Brain microvascular endothelial cell (primary cell): Measurements from ENCODE around the gene CCNJ.

Experiments used
- DNase-seq: peaks from one replicate; pipeline ENCODE4 v3.0.0-alpha.2; 2020
- H3K27ac ChIP-seq: fragments of 250-450 bp; sonication (Bioruptor Pico); 2 replicates; pipeline ENCODE4 v1.5.1; 2020; ENCODE audit warnings: mild to moderate bottlenecking, moderate library complexity
- H3K27me3 ChIP-seq: fragments of 250-450 bp; sonication (Bioruptor Pico); replicated peaks from 2 replicates; pipeline ENCODE4 v1.5.1; 2020; ENCODE audit warnings: mild to moderate bottlenecking
- H3K36me3 ChIP-seq: fragments of 250-450 bp; sonication (Bioruptor Pico); replicated peaks from 2 replicates; pipeline ENCODE4 v1.5.1; 2020; ENCODE audit warnings: mild to moderate bottlenecking
- H3K4me3 ChIP-seq: 2 replicates; pipeline ENCODE4 v1.5.1; 2011; ENCODE audit warnings: low read depth, mild to moderate bottlenecking, control low read depth, low read length, moderate library complexity
- in situ Hi-C: cut with HindIII; loops from 2 replicates; pipeline ENCODE4 v1.10.0; 2017; ENCODE audit warnings: low sequenced_read_pairs, low pct_ligation_motif_present
- TF ChIP-seq, protein P1 (sequence below): IDR thresholded peaks from 2 replicates; pipeline ENCODE4 v1.5.1; 2011; ENCODE audit warnings: low read depth, mild to moderate bottlenecking, moderate library complexity, low read length, control low read depth, inconsistent platforms; ENCODE audit errors: missing control alignments

Gene CCNJ

DNA sequence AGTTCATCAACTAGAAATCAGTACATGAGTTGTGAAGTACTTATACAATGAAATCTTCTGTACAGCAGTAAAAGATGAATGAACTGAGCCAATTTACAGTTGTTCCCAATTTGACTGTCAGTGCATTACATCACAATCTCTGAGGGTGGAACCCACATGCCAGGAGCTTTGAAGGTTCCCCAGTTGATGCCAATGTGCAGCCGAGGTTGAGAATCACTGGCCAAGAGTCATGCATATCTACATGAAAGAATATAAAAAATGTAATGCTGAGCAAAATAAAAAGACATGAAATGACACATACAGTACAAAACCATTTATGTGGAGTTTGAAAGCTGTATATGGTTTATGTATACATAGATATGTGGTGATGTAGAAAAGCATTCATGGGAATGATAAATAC lies 22.1 kb upstream of the CCNJ start:
- H3K36me3 ChIP-seq: no peaks in the 10 kb centered on the region
- no peak for DNase-seq
- H3K27me3 ChIP-seq: no peaks in the 10 kb centered on the region
- H3K4me3 ChIP-seq: no peak overlapping the region
- TF ChIP-seq, protein P1, sequence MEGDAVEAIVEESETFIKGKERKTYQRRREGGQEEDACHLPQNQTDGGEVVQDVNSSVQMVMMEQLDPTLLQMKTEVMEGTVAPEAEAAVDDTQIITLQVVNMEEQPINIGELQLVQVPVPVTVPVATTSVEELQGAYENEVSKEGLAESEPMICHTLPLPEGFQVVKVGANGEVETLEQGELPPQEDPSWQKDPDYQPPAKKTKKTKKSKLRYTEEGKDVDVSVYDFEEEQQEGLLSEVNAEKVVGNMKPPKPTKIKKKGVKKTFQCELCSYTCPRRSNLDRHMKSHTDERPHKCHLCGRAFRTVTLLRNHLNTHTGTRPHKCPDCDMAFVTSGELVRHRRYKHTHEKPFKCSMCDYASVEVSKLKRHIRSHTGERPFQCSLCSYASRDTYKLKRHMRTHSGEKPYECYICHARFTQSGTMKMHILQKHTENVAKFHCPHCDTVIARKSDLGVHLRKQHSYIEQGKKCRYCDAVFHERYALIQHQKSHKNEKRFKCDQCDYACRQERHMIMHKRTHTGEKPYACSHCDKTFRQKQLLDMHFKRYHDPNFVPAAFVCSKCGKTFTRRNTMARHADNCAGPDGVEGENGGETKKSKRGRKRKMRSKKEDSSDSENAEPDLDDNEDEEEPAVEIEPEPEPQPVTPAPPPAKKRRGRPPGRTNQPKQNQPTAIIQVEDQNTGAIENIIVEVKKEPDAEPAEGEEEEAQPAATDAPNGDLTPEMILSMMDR: no peak
- in situ Hi-C loops: no loop called here
- no peak overlapping the region for H3K27ac ChIP-seq

DNA sequence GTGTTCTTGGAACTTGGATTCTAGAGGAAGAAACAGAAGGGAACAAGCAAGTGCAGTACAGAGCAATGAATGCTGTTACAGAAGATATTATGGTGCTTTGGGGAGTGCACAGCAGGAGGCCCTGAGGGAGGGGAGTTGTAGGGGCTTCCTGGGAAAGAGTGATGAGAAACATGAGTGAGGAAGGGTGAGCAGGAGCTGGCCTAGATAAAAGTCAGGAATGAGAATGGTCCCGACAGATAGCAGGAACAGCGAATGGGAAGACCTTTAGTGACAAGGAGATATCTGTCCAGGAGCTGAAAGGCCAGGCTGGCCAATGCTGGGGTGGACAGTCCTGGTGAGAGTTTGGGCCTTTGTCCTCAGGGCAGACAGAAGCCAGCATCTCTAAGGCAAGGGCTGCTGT lies 20.6 kb upstream of the CCNJ start:
- Histone ChIP-seq H3K27ac (no peak overlapping the region), H3K27me3 (no peaks in the 10 kb centered on the region), H3K4me3 (no peak overlapping the region), H3K36me3 (no peaks in the 10 kb centered on the region)
- in situ Hi-C loops: no loop called here
- no peak for DNase-seq
- TF ChIP-seq, protein P1: no peak

DNA sequence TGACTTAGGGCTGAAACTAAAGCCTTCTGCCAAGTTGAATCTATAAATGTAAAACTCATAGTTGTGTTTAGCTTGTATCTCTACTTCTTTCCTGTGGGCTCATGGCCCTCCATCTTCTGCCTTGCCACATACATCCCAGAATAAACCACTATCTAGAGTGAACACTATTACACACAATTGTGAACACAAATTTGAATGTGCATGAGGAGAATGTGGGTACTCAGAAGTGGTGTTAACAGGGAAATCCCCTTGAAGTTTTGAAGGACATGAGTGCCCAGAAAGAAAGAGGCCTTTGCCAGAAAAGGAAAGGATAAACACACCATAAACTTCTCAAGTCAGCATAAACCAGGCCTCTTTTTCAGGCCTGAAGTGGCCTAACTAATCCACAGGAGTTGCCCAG lies 20.2 kb upstream of the CCNJ start:
- in situ Hi-C loops: no loop called here

DNA sequence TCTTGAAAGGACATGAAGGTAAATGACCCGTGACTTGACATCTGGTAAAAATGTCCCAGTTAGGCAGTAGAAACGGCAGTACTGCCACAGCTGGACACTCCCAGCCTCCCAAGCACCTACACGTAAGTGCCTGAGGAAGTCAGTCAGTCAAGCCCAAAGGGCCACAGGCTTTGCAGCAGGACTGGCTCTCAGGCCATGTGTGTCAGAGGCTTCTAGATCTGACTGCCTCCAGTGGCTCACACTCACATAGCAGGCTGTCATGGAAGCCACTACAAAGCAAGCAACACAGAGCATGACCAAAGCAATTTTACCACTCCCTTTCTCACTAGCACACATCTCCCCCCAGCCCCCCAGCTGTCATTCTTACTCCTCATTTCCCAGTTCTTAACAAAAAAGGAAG lies 17.8 kb upstream of the CCNJ start:
- Histone ChIP-seq H3K4me3 (no peak overlapping the region), H3K36me3 (no peaks in the 10 kb centered on the region), H3K27me3 (no peaks in the 10 kb centered on the region), H3K27ac (no peak overlapping the region)
- in situ Hi-C loops: no loop called here
- peak; percentile 28 for DNase-seq
- TF ChIP-seq, protein P1: peak; percentile 48

More for the DNA sequence above, 20.2 kb upstream of the CCNJ start:
- H3K27me3 ChIP-seq: no peaks in the 10 kb centered on the region
- no peak overlapping the region for H3K27ac ChIP-seq
- DNase-seq: no peak
- no peaks in the 10 kb centered on the region for H3K36me3 ChIP-seq
- TF ChIP-seq, protein P1: no peak
- H3K4me3 ChIP-seq: no peak overlapping the region

DNA sequence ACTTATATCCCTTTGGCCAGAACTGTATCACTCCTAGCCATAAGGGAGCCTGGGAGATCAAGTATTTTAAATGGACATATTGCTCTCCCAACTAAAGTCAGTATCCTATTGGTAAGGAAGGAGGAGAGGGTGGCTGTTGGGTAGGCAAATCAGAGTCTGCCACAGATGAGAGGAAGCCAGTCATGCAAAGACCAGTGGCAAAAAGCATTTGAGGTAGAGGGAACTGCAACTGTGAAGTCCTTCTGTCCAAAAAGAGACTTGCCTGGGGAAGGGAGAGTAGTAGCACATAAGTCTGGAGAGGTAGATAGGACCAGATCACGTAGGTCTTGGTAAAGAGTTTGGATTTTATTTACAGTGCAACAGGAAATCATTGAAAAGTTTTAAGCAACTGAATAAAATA lies 8.8 kb upstream of the CCNJ start:
- TF ChIP-seq, protein P1: no peak
- H3K4me3 ChIP-seq: no peak overlapping the region
- H3K27ac ChIP-seq: no peak overlapping the region
- DNase-seq: no peak
- H3K27me3 ChIP-seq: no peaks in the 10 kb centered on the region
- no peaks in the 10 kb centered on the region for H3K36me3 ChIP-seq
- in situ Hi-C loops: no loop called here
